ENCODE data around the gene WWTR1.

The WWTR1 gene

GRCh38 chr3:149495581-149496125 lies 162.2 kb downstream of the WWTR1 start:
- no peak for DNase-seq (ENCODE audit: low read depth)

DNA sequence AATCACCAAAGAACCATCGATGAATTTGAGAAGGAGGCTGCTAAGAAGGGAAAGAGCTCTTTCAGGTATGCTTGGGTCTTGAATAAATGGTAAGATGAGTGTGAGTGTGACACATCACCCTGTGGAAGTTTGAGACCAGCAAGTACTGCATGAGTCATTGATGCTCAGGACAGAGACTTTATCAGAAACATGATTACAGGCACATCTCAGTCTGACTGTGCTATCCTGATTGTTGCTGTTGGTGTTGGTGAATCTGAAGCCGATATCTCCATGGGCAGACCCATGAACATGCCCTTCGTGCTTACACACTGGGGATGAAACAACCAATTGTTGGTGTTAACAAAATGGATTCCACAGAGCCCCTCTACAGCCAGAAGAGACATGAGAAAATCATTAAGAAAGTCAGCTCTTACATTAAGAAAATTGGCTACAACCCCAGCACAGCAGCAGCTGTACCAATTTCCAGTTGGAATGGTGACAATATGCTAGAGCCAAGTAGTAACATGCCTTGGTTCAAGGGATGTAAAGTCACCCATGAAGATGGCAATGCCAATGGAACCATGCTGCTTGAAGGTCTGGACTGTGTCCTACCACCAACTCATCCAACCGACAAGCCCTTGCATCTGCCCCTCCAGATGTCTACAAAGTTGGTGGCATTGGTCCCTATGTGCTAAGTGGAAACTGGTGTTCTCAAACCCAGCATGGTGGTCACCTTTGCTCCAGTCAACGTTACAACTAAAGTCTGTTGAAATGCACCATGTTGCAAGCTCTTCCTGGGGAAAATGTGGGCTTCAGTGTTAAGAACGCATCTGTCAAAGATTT lies 162.9 kb downstream of the WWTR1 start:
- peak; percentile 85 for DNase-seq (ENCODE audit: low read depth)

GRCh38 chr3:149494022-149494758 lies 163.6 kb downstream of the WWTR1 start:
- DNase-seq (ENCODE audit: low read depth) = peak; percentile 66

DNA sequence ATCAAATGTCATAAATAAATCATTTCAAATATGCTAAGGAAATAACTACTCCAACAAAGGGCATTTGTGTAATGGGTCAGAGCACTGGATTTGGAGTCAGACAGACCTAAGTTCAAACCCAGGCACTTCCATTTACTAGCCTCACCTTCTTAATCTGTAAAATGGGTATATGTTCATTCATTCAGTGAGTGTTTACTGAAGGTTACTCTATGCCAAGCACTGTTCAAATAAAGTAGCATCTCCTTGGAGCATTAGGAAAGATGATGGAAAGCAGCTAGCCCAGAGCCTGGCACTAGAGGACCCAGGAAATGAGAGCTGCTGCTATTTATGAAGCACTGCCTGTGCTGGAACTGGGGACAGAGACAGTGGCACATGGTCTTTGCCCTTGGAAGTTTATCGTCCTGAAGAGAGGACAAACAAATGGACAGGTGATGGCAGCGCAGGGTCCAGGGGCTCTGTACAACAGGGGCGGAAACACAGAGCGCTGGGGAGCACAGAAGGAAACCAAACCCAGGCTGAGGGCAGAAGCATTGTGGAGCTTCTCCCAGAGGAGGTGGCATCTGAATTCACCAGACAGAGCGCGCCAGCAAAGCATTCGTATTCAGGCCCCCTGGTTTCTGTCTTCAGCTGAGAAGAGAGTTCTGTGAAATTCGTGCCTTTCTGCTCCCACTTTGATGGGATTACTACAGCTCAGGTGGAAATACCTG lies 164.4 kb downstream of the WWTR1 start:
- no peak for DNase-seq (ENCODE audit: low read depth)

DNA sequence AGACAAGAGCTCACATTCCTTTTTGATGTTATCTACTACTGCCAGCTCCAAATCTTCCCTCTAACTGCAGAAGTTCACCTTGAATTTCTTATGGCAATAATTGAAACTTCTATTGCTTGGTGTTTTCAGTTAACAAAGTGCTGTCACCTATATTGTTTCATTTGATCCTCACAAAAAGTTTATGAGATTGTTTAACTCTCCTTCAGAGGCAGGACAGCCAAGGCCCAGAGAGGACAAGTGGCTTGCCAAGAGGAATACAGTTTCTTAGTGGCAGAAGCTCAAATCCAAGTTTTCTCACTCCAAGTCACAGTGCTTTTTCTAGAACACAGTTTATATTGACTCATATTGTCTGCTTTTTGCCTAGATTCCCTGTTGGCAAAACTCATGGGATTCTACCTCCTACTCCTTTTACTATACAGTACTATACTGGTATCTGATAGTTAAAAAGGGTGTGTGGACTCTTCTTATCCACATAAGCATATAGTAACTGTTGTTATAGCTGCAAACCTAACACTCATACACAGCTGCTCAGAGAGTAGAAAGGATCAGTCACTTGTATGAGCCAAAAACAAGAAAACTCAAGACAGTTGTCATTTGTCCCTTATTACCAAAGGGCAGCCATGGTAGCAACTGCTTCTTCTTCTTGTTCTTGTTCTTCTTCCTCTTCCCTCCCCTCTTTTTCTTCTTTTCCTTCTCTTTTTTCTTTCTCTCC lies 167.4 kb downstream of the WWTR1 start:
- no peak for DNase-seq (ENCODE audit: low read depth)

DNA sequence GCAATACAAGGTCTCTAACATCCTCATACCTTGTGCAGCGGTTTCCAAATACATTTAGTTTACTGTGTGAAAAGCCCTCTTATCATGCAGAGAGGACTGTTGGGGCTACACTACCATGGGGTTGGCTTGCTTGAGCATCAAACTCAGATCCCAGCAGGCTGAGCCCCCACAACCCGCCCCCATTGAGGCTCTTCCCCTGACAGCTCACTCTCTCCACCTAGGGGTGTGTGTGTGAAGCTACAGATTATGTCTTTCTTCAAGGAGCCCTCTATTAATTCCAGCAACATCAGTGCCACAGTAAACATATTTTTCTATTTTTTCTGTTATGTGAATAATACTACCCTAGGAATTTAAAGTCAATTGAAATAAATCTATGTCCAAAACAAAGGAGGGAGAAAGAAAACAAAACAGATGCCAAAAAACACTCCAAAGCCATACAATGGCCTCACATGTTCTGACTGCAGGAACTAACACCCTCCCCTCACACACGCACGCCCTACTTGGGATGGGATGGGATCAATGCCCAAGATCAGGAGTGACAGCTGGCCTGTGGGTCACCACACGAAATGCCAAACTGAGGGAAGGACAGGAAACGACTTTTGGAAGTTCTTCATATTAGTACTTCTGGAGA lies 168.7 kb downstream of the WWTR1 start:
- no peak for DNase-seq (ENCODE audit: low read depth)

GRCh38 chr3:149487598-149488197 lies 170.1 kb downstream of the WWTR1 start:
- no peak for DNase-seq (ENCODE audit: low read depth)

DNA sequence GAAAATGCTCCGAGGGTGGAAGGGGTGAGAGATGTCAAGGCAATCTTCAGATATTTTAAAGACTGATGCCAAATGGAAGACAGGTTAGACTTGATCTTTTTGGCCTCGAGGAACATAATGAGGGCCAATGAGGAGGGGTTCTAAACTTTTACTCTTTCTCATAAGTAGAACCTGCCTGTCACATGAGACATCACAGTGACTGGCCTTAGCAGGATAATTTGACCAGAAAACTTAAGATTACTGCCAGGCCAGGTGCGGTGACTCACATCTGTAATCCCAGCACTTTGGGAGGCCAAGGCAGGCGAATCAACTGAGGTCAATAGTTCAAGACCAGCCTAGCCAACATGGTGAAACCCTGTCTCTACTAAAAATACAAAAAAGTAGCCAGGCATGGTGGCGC lies 171.1 kb downstream of the WWTR1 start:
- DNase-seq (ENCODE audit: low read depth) = no peak

- DNase-seq (ENCODE audit: low read depth) = no peak
These were observed 176.3 kb downstream of the WWTR1 start for GRCh38 chr3:149481491-149481890.

DNA sequence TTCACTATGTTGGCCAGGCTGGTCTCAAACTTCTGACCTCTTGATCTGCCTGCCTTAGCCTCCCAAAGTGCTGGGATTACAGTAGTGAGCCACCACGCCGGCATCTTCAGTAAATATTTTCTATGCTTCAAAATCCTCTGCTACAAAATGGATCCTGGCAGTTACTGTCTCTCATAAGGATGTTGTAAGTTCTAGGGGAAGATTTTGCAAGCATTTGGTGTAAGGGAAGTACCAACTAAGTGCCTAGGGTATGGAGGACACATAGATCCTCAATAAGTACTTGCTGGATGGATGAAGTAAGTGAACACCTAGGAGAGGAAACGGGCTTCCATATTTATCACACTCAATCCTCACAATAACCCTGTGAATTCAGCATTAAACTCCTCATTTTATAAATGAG lies 176.8 kb downstream of the WWTR1 start:
- no peak for DNase-seq (ENCODE audit: low read depth)

GRCh38 chr3:149480326-149481017 lies 177.4 kb downstream of the WWTR1 start:
- DNase-seq (ENCODE audit: low read depth) = peak; percentile 86

GRCh38 chr3:149479621-149480325 lies 178.1 kb downstream of the WWTR1 start:
- DNase-seq (ENCODE audit: low read depth) = peak; percentile 32

DNA sequence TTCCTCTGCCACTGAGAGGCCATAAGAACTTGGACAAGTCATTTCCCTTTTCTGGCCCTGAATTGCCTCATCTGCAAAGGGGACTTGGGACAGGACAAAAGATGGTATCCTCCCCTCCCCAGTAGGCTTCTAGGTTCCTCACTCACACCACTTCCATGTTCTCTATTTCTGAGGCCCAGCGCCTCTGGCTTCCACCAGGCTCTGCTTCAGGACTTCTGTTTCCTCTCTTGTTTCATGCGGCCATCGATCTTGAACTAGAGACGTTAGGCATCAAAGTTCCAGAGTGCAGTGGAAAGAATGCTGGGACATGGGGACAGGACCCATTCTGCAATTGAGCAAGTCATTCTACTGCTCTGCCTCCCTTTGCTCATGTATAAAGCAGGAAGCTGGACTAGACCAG lies 181.6 kb downstream of the WWTR1 start:
- DNase-seq (ENCODE audit: low read depth) = no peak

GRCh38 chr3:149475451-149476060 lies 182.3 kb downstream of the WWTR1 start:
- peak; percentile 42 for DNase-seq (ENCODE audit: low read depth)

DNA sequence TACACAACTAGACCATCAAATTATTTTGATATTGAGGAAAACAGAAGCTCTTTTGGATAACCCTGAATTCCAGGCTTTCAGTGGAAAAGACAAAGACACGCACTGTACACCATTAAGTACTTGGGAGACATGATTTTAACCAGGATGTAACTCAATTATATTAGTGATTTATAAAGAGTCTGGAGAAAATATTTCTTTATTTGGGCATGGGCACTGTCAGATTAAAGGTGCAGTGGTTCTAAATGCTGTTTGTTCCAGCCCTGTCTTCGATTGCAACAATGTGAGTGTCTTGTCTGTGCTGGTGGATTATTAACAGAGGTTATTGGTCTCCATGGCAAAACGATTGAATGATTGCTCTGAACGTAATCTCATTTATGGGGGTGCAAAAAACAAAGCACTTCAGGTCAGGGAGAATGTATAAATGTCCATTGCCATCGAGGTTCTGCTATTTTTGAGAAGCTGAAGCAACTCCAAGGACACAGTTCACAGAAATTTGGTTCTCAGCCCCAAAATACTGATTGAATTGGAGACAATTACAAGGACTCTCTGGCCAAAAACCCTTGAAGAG lies 183.5 kb downstream of the WWTR1 start, which contains the start of gene TM4SF4:
TM4SF4 (plus strand) TSS at position 448 of the 568 bp plus-strand sequence. CDS start 181 bp downstream, outside the sequence.
- no peak for DNase-seq (ENCODE audit: low read depth)

- DNase-seq (ENCODE audit: low read depth) = peak; percentile 91
These were observed 184.2 kb downstream of the WWTR1 start for GRCh38 chr3:149473357-149474249.

- DNase-seq (ENCODE audit: low read depth) = peak; percentile 66
These were observed 185.6 kb downstream of the WWTR1 start for GRCh38 chr3:149472030-149472797.
